Measurements from ENCODE around the gene ZFC3H1. TPM values are rescaled to one million over a fixed set of nuclear protein-coding genes. Genes with fewer than 3 reads are reported as not detected.

The ZFC3H1 gene
- total RNA-seq, 1 experiment from 2014 or later = 48.7 TPM

DNA sequence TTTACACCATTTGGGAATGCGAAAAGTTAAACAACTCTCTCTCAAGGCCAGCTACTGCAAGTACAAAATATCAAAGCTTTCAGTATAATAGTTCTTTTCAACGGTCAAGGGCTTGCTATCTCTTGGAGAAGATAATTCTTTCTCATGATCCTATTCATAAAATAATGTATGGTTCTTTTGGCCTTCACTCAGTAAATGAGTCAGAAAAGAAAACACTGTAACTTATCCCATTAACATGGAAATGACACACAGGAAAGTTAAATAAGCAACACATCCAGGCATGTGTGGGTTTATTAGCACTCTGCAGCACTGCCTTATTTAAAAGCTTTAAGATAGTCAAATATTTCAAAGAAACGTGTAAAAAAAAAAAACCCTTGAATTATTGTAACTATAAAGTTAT, 36.9 kb downstream of the ZFC3H1 start:
- H3K4me3 ChIP-seq (ENCODE audit: low read depth, low read length, poor library complexity, severe bottlenecking) = no peak overlapping the region
- no peaks in the 10 kb centered on the region for H3K9me3 ChIP-seq (ENCODE audit: low read depth, low read length, poor library complexity, severe bottlenecking)
- H3K27me3 ChIP-seq (replicated peaks; ENCODE audit: insufficient read depth, low read depth, low read length, poor library complexity) = no peaks in the 10 kb centered on the region
- peak overlapping the region; percentile 43 for H3K27ac ChIP-seq (ENCODE audit: low read depth, low read length, poor library complexity, severe bottlenecking)
- DNase-seq (ENCODE audit: low spot score) = peak; percentile 49
- ChIA-PET POLR2A (ENCODE audit: low non-redundant PET) (no interaction called here), CTCF (no interaction called here)
- TF ChIP-seq, protein P1, sequence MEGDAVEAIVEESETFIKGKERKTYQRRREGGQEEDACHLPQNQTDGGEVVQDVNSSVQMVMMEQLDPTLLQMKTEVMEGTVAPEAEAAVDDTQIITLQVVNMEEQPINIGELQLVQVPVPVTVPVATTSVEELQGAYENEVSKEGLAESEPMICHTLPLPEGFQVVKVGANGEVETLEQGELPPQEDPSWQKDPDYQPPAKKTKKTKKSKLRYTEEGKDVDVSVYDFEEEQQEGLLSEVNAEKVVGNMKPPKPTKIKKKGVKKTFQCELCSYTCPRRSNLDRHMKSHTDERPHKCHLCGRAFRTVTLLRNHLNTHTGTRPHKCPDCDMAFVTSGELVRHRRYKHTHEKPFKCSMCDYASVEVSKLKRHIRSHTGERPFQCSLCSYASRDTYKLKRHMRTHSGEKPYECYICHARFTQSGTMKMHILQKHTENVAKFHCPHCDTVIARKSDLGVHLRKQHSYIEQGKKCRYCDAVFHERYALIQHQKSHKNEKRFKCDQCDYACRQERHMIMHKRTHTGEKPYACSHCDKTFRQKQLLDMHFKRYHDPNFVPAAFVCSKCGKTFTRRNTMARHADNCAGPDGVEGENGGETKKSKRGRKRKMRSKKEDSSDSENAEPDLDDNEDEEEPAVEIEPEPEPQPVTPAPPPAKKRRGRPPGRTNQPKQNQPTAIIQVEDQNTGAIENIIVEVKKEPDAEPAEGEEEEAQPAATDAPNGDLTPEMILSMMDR (conservative IDR thresholded peaks at IDR 0.05; ENCODE audit: low read depth, low read length) = no peak
- no peak for TF ChIP-seq EZH2 (IDR thresholded peaks at IDR 0.05; ENCODE audit: borderline replicate concordance, low read depth, low read length, poor library complexity, severe bottlenecking)
- H3K4me1 ChIP-seq (ENCODE audit: insufficient read depth, low read length, poor library complexity, severe bottlenecking) = peaks cover 21% of the 10 kb centered on the region
- intact Hi-C loops (cut with micrococcal nuclease; ENCODE audit: unreplicated experiment) = no loop called here
- BruUV-seq (replicated peaks) = no TSS peak
- H3K36me3 ChIP-seq (ENCODE audit: insufficient read depth, low read length, poor library complexity, severe bottlenecking) = peaks cover 96% of the 10 kb centered on the region

DNA sequence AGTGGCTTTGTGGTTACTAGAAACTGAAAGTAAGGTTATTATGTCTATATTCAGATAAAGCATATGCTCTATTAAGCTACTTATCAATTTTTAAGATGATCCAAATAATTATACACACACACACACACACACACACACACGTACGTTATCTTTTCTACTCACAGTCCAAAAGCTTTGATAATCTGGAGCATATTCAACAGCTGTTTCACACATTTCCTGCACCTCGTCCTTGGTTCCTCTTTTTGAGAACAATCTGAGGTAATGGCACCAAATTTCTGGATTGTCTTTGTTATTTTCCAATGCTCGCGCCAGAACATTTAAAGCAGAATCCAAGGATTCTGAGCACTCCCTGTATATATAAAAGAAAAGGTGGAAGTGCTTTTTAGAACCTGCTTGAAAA, 37.5 kb downstream of the ZFC3H1 start:
- no peak for TF ChIP-seq EZH2 (IDR thresholded peaks at IDR 0.05; ENCODE audit: borderline replicate concordance, low read depth, low read length, poor library complexity, severe bottlenecking)
- TF ChIP-seq, protein P1 (conservative IDR thresholded peaks at IDR 0.05; ENCODE audit: low read depth, low read length) = no peak
- Histone ChIP-seq H3K9me3 (ENCODE audit: low read depth, low read length, poor library complexity, severe bottlenecking) (no peaks in the 10 kb centered on the region), H3K4me3 (ENCODE audit: low read depth, low read length, poor library complexity, severe bottlenecking) (no peak overlapping the region), H3K36me3 (ENCODE audit: insufficient read depth, low read length, poor library complexity, severe bottlenecking) (peaks cover 95% of the 10 kb centered on the region), H3K4me1 (ENCODE audit: insufficient read depth, low read length, poor library complexity, severe bottlenecking) (peaks cover 21% of the 10 kb centered on the region), H3K27ac (ENCODE audit: low read depth, low read length, poor library complexity, severe bottlenecking) (peak overlapping the region; percentile 43), H3K27me3 (replicated peaks; ENCODE audit: insufficient read depth, low read depth, low read length, poor library complexity) (no peaks in the 10 kb centered on the region)
- no TSS peak for BruUV-seq (replicated peaks)
- no peak for DNase-seq (ENCODE audit: low spot score)
- ChIA-PET CTCF (no interaction called here), POLR2A (ENCODE audit: low non-redundant PET) (no interaction called here)
- intact Hi-C loops (cut with micrococcal nuclease; ENCODE audit: unreplicated experiment) = no loop called here

DNA sequence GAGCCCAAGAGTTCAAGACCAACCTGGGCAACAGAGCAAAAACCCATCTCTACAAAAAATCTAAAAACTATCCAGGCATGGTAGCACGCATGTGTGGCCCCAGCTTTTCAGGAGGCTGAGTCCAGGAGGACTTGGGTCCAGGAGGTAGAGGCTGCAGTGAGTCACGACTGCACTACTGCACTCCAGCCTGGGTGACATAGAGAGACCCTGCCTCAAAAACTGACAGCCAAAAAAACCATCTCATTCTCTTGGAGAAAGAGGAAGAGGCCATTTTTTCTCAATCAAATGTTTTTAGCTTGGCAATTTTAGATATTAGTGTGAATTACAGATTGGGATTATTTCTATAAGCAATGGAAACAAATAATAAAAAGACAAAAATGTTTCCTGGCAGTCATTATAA, 38.2 kb downstream of the ZFC3H1 start:
- Histone ChIP-seq H3K27ac (ENCODE audit: low read depth, low read length, poor library complexity, severe bottlenecking) (peak overlapping the region; percentile 1), H3K36me3 (ENCODE audit: insufficient read depth, low read length, poor library complexity, severe bottlenecking) (peaks cover 94% of the 10 kb centered on the region), H3K4me1 (ENCODE audit: insufficient read depth, low read length, poor library complexity, severe bottlenecking) (peaks cover 21% of the 10 kb centered on the region), H3K9me3 (ENCODE audit: low read depth, low read length, poor library complexity, severe bottlenecking) (no peaks in the 10 kb centered on the region), H3K4me3 (ENCODE audit: low read depth, low read length, poor library complexity, severe bottlenecking) (no peak overlapping the region), H3K27me3 (replicated peaks; ENCODE audit: insufficient read depth, low read depth, low read length, poor library complexity) (no peaks in the 10 kb centered on the region)
- no peak for DNase-seq (ENCODE audit: low spot score)
- ChIA-PET CTCF (no interaction called here), POLR2A (ENCODE audit: low non-redundant PET) (no interaction called here)
- TF ChIP-seq, protein P1 (conservative IDR thresholded peaks at IDR 0.05; ENCODE audit: low read depth, low read length) = no peak
- TF ChIP-seq EZH2 (IDR thresholded peaks at IDR 0.05; ENCODE audit: borderline replicate concordance, low read depth, low read length, poor library complexity, severe bottlenecking) = no peak
- intact Hi-C loops (cut with micrococcal nuclease; ENCODE audit: unreplicated experiment) = no loop called here
- BruUV-seq (replicated peaks) = no TSS peak
